Left renal cortex interstitium (tissue), 4 donors: Measurements from ENCODE around the gene C1QB. TPM values are rescaled to one million over a fixed set of nuclear protein-coding genes. Genes with fewer than 3 reads are reported as not detected.
"Not testable (repeated sequence)": the region's sequence is repeated elsewhere in the genome, so short reads cannot be mapped to it uniquely, and the experiment has no call there.

Experiments
- DNase-seq, 4 donors: peaks; one replicate each; pipeline ENCODE4 v3.0.0-alpha.2; 2013; ENCODE audit warnings: low read depth in 4 of 4, low spot score in 2 of 4, missing footprints in 1 of 4
- polyA plus RNA-seq, 4 donors: library from polyadenylated mRNA; unstranded; fragments of 120-200 nt; gene quantifications; one replicate each; pipeline ENCODE4 v1.2.1, GENCODE V29; 2013; ENCODE audit not compliant: insufficient read length in 4 of 4

C1QB gene
- polyA plus RNA-seq, 4 donors, result 5.4 to 12.8 (median 9.9) TPM

DNA sequence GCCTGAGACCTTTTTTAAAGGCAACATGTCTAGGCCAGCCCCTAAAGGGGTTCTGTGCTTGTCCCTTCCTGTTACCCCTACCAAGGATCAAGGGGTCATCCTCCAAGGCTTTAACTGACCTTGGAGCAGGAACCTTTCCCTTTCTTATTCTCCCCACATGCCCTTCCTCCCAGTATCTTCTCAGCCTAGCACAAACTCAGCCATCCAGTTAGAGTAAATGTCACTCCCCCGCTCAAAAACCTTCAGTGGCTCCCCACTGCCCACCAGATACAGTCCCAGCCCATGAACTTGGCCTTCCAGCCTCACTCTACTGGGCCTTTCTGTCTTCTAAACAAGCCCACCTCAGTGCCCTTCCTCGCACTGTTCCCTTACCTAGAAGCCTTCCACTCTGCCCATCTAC is 8.8 kb downstream of the C1QB start:
- DNase-seq, result no peak

DNA sequence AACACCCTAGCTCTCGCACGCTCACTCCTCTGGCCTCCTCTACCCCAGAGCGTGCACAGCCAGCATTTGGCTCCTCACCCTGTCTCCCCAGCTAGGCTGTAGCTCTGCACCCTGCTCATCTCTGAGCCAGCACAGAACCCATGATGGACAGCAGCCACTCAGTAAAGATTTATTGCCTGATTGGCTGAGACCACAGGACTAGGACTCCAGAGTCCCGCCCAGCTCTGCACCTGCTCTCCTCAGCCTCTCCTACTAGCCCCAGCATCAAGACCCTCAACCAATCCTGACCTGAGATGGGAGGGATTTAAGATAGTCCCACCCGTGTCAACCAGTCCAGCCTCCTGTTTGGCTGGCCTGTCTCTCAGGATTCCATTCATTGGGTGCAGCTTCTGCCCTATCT is 9.3 kb downstream of the C1QB start:
- DNase-seq, result no peak

DNA sequence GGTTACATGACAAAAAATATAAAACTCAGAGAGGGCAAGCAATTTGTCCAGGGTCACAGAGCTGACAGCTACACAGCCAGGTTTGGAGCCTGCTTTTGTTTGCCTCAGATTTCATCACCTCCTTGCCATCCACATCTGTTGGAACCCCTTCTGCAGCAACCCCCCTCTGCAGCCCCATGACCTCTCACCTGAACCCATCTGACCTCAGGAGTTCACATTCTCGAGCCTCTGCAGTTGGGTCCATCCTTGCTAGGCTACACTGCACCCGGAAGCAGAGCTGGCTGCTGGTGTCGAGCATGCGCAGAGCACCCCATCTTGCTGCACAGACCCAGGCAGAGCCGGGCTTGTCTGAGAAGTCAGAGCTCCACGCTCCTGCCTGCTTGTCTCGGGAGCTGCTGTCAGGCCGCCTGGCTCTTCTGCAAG is 10.0 kb downstream of the C1QB start:
- no peak for DNase-seq

DNA sequence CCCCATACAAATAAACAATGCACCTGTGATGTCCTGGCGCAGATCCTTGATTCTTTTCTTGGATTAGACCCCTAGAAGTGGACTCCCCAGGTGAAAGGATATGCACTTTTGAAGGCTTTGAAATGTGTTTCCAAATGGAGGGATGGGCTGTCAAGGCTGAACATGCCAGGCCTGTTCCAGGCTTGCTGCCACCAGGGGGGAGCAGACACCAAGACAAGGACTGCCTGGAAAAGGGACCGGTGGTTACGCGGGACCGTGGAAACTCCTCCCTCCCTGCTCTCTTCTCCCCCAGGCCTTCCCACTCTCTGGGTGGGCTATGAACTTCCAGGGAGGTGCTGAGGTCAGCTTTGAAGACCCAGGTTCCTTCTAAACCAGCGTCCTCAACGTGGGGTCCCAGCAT is 12.7 kb downstream of the C1QB start:
- no peak for DNase-seq

DNA sequence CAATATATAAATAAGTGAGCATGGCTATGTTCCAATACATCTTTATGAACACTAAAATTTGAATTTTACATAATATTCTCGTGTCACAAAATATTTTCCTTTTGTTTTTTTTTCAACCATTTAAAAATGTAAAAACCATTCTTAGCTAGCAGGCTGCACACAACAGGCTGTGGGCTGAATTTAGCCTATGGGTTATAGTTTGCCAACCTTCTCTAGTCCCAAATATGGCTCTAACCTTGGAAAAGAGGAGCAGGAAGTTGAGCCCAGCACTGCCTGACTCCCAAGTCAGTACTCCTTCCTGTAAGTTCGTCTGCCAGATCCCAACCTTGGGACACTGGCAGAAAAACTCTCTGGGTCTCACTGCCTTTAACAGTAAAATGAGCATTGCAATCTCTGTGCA is 13.4 kb downstream of the C1QB start:
- no peak for DNase-seq

DNA sequence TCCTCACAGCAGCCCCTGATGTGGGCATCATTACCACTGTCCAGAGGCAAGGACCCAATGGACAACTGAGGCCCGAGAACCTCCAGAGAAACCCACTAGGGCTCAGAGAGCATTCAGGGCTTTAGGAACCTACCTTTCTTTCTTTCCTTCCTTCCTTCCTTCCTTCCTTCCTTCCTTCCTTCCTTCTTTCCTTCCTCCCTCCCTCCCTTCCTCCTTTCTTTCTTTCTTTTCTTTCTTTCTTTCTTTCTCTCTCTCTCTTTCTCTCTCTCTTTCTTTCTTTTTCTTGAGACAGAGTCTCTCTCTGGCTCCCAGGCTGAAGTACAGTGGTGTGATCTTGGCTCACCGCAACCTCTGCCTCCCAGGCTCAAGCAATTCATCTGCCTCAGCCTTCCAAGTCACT is 15.8 kb downstream of the C1QB start:
- DNase-seq, result not testable (repeated sequence)

DNA sequence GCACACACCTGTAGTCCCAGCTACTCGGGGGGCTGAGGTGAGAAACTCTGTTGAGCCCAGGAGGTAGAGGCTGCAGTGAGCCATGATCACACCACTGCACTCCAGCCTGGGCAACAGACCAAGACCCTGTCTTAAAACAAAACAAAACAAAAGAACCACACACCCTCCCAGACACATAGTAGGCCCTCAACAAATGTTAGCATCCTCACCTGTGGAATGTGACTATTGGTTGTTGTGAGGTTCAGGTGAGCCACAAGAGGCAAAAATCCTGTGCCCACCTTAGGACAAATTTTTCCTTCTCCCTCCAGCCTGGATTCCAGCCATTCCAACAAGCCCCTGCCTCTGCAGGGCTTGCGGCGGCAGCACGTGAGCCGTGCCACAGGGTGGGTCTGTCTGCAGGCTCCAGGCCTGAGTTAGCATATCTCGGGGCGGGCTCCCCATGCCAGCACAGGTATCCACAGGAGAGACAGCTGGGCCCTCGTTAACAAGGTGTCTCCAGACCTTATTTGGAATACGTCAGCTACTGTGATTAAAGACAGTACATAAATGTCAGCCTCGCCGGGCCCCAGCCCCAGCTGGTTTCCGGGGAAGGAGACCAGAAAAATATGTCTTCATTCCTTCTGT is 17.4 kb downstream of the C1QB start:
- DNase-seq, result no peak

DNA sequence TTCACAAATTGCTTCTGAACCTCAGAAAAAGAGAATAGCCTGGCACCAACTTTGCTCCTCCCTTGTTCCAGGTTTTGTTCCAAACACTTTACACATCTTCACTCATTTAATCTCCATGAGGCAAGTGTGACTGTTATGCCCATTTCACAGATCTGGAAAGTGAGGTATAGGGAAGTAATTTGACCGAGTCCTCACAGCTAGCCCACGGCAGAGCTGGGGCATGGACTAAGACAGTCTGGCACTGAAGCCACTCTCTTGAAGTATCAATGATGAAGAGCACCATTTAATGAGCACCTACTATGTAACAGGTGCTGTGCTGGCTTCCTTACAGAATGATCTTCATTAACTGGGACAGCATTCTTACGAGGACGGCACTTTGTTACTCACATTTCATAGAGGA is 19.0 kb downstream of the C1QB start:
- no peak for DNase-seq

DNA sequence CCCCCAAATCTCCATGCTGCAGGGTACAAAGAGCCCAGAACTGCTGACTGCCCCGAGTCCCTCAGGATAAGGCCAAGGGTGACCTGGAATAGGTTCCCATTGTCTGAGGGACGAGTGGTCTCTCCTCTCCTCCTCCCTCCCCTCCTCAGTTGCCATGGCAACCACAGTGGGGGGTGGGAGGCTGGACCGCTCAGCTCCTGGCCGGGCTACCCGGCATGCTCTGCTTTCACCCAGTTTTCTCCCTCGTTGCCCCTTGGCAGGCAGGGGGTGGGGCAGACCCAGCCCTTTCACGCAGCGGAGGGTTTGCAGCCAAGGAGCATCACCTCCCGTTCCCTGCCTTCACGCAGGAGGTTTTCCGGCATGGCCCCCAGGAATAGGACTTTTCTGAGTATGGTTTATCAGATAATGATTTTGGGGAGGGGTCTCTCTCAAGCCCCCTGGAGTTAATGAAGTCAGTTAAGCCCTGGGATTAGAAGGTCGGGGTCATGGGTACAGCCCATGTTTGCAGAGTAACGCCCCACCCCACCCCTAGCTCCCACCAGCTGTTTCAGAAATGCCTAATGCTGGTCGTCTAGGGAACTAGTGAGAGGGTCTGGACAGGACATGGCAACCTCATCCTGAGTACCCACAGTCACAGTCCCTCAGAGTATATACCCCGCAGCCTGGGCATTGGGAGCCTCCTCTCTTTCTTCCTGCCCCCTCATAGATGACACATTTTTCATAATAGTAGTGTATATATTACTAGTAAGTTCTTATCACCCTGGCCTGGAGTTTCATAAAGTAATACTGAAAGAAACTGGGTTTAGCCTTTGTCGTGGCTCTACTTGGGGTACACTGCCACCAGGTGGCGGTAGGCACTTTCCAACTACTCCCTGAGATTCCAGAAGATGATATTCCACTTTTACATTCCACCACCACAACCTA is 20.7 kb downstream of the C1QB start:
- peak in 1 of 4 donors; percentile 44 for DNase-seq

DNA sequence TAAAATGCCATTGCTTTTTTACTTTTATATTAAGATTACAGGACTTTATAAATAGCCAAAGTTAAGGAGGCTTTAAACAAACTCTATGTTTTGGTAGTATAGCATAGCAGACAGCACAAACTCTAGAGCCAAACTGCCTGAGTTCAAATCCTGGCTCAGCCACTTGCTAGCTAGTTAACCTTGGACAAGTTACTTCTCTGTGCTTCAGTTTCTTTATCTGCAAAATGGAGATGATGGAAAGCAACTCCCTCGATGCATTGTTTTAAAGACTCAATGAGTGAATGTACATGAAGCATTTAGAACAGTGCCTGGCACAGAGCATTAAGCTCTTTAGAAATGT is 21.3 kb downstream of the C1QB start:
- no peak for DNase-seq

DNA sequence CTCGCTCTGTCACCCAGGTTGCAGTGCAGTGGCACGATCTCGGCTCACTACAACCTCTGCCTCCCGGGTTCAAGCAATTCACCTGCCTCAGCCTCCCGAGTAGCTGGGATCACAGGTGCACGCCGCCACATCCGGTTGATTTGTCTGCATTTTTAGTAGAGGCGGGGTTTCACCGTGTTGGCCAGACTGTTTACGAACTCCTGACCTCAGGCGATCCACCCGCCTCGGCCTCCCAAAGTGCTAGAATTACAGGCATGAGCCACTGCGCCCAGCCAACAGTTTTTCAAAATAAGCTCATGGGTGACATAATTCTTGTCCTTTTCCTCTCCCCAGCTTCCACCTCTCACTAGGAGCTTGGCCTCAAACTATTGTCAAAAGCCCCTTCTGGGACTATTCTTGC is 23.1 kb downstream of the C1QB start:
- not testable (repeated sequence) for DNase-seq

DNA sequence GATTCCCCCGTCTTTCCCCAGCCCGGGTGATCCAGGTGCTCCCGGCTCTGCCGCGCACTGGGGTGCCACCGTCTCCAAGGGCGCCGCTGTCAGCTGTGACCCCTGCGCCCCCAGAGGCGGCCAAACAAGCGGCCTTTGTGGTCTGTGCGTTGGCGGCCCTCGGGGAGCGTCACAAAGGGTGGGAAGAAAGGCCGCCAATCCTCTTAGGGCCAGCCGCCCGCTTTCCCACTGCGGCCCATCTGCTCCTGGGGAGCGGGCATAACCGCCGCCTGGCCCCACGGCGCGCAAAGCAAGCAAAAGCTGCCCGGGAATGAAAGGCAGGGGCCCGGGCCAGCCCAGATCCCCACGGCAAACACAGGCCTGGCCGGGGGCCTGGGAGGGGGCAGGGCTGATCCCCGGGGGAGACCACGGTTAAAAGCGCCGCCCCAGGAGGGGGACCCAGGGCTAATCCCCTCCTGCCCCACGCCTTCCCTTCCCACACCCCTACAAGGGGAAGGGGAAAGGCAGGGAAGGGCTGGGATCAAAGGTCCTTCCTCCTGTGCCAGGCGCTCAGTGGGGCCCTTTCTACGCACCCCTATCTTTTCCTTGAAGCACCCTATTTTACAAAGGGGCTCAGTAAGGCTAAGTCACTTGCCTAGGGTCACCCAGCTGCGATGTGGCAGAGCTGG is 24.0 kb downstream of the C1QB start:
- no peak for DNase-seq

DNA sequence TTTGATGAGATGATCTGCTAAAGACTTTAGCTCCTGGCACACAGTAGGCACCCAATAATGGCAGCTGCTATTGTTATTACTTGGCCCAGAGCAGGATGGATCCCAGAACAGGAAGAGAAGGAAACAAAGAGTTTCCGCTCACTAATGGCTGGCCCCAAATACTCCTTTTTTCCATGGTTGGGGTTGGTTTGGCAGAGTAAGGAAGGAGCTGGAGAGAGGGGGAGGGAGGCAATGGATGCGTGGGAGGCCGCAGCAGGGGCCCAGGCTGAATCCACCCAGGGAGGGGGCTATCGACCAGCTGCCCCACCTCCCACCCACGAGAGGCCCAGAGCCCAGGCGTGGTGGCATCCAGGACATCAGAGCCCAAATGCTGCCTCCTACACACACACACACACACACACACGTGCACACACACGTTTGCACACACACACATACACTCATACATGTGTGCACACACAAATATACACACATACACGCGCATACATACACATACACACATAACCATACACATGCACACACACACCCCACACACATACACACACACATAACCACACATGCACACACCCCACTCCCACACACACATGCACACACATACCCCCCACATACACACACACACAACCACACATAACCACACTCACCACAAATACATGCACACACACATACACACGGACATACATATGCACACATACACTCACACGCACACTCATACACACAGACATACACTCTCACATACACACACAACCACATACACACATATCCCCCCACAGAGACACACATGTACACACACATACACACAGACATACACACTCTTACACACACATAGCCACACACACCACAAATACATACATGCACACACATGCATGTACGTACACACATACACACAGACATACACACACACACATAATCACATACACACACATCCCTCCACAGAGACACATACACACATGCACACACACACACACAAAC is 25.2 kb downstream of the C1QB start:
- no peak for DNase-seq

DNA sequence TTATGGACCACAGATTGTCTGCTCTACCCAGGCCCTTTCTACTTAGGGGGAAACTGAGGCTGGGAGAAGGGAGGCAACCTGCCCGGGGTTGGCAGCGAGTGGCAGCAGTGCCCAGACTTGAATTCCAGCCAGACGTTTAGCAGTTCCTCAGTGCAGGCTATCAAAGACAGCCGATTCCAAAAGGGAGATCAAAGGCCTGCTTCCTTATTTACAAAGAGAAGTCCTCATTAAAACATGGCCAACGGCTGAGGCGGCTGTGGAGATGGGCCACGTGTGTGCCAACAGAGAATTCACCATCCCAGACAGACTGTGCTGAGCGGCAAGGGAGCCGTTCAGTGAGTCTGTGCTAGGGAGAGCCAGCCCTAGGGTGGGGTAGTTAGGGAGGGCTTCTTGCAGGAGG is 27.7 kb downstream of the C1QB start:
- DNase-seq, result no peak

DNA sequence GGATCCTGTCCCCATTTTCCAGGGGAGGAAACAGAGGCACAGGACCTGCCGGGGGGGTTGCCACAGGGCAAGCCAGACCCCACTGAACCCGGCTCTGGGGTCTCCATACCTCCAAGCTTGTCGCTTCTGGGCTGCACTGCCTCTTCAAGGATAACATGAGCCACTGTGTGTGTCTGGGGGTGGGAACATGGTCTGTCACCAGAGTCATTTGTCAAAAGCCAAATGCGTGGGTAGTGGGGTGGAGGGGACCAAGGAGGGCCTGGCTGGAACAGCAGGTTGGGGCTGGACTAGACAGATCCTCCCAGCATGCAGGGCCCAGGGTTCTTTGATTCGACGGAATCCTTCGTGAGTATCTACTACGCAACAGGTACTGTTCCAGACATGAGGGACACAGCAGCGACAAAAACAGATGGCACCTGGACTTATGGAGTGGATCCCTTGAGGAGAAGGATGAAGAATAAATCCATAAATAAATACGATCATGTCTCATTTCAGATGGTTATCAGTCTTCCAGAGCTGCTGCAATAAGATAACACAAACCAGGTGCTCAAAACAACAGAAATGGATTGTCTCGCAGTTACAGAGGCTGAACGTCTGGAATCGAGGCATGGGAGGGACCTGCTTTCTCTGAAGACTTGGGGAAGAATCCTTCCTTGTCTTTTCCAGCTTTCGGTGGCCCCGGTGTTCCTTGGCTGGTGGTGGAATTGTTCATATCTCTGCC is 28.7 kb downstream of the C1QB start:
- DNase-seq, result no peak

DNA sequence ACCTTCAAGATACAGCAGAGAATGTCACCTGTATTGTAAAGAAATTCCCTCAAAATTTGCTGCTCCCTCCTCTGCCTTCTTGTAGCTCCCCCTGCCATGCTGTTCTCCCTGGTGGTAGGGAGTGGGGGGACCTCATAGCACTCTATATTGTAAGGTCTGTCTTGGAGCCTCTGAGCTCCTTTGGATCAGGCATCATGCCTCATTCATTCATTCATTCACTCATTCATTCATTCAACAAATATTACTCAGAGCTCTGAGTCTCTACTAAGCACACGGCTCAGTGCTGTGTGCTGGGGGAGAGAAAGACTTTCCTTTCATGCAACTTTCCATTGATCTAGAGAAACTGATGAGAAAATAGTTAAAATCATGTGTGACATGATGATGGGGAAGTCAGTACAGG is 30.5 kb downstream of the C1QB start:
- DNase-seq, result no peak

DNA sequence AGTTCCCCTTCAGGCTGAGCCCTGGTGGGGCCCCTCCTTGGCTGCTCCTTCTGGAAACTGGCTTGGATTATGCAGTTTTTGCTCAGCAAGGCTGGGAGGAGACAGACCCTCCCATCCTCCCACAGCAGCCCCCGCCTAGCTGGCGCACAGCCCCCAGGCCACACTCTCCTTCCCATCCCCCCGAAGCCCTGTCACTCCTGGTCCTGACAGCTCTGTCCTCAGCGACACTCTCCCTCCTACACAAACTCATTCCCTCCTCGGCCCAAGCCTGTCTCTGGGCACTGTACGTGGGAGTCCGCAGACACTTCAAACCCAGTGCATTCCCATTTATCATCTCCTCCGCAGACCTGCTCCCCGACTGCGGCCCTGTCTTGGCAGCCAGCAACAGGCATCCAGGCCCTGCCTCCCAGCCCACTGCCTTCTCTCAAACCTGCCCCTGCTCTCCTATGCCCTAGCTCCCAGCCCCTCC is 32.6 kb downstream of the C1QB start:
- peak in 3 of 4 donors; percentile 48 to 72 (median 59) for DNase-seq

DNA sequence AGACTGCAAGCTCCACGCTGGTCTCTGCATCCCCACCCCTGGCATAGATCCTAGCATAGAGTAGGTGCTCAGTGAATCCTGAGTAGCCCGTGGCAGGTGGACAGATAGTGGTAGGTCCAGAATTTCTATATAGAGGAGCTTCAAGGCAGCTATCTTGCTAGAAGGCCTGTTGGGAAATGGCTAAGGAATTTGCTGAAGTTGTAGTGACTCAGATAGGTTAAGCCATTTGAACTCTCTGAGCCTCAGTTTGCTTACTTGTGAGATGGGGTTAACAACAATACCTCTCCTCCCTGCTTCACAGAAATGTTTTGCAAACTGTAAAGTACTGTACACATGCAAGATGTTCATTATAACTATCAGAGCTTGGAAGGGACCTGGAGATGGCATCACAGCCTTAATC is 34.2 kb downstream of the C1QB start:
- DNase-seq, result no peak

DNA sequence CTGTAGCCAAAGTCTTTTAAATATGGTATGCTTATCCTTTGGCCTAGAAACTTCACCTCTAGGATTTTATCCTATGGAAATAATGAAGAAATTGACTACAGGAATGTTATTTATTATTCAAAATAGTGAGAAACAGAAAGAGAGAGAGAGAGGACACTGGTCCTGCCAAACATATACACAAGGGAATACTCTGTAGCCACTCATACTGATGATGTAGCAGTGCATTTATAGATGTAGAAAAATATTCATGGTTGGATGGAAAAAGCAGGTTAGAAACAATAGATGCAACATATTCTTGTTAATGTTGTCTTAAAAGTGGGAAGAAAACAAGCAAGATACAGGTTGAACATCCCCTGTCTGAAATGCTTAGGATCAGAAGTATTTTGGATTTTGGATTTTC is 35.4 kb downstream of the C1QB start:
- DNase-seq, result no peak

DNA sequence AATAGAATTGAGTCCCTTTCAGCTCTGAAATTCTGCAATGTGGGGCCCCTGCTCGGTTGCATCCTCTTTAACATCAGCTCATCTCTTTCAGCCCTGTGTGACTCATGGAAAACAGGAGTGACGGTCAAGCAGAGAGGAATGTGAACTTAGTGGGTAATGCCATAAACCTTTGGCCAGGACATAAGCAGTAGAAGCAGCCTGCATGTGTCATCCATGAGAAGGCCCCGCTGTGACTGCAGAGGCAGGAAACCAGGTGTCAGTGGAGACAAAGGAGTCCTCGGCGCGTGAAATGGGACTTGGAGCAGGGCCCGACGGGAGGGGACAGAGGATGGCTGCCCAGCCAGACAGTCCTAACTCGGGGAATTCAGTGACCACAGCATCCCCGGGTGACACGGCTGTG is 36.5 kb downstream of the C1QB start:
- peak in 2 of 4 donors; percentile 42 to 49 for DNase-seq
